HG03108 (cell line): ENCODE data around the gene BRIX1.
A peak's percentile ranks its signal among the peaks of the same experiment; 100 is the strongest.

Experiments used
- ATAC-seq: cut with Tn5 transposase; IDR thresholded peaks from one replicate; pipeline ENCODE4 v1.9.1; 2021; ENCODE audit warnings: moderate library complexity; ENCODE audit not compliant: unreplicated experiment

BRIX1 gene

GRCh38 chr5:34915139-34915855 is at the start of gene BRIX1, which contains the start of gene RAD1:
Gene BRIX1, plus strand, starts transcription at chr5:34915711. Its CDS starts 28 bp downstream, at chr5:34915739.
Gene RAD1, minus strand, starts transcription at chr5:34915504. Its CDS starts 612 bp downstream, at chr5:34914892.
- peak; percentile 99 for ATAC-seq

- ATAC-seq = no peak
Observed at GRCh38 chr5:34866989-34867471, 48.5 kb upstream of the BRIX1 start.

GRCh38 chr5:34867660-34868059 is 47.9 kb upstream of the BRIX1 start:
- ATAC-seq = no peak

- ATAC-seq = no peak
Observed at GRCh38 chr5:34868791-34869190, 46.7 kb upstream of the BRIX1 start.

GRCh38 chr5:34869256-34869655 is 46.3 kb upstream of the BRIX1 start:
- ATAC-seq = no peak

GRCh38 chr5:34870382-34870781 is 45.1 kb upstream of the BRIX1 start:
- no peak for ATAC-seq

- ATAC-seq = no peak
Observed at GRCh38 chr5:34876275-34876674, 39.2 kb upstream of the BRIX1 start.

GRCh38 chr5:34881246-34881645 is 34.3 kb upstream of the BRIX1 start:
- no peak for ATAC-seq

- no peak for ATAC-seq
Observed at GRCh38 chr5:34886392-34887119, 29.0 kb upstream of the BRIX1 start.

- no peak for ATAC-seq
Observed at GRCh38 chr5:34889394-34889793, 26.1 kb upstream of the BRIX1 start.

- no peak for ATAC-seq
Observed at GRCh38 chr5:34891981-34892380, 23.5 kb upstream of the BRIX1 start.

- ATAC-seq = no peak
Observed at GRCh38 chr5:34892414-34892813, 23.1 kb upstream of the BRIX1 start.

- ATAC-seq = no peak
Observed at GRCh38 chr5:34894716-34895115, 20.8 kb upstream of the BRIX1 start.

GRCh38 chr5:34895641-34896419 is 19.7 kb upstream of the BRIX1 start:
- ATAC-seq = no peak

GRCh38 chr5:34897646-34898045 is 17.9 kb upstream of the BRIX1 start:
- ATAC-seq = no peak

GRCh38 chr5:34898258-34898895 is 17.1 kb upstream of the BRIX1 start:
- peak; percentile 77 for ATAC-seq

- ATAC-seq = no peak
Observed at GRCh38 chr5:34899066-34899465, 16.4 kb upstream of the BRIX1 start.

- ATAC-seq = no peak
Observed at GRCh38 chr5:34900652-34901051, 14.9 kb upstream of the BRIX1 start.

- no peak for ATAC-seq
Observed at GRCh38 chr5:34903260-34903659, 12.3 kb upstream of the BRIX1 start.

- no peak for ATAC-seq
Observed at GRCh38 chr5:34905564-34905963, 9.9 kb upstream of the BRIX1 start.

- ATAC-seq = no peak
Observed at GRCh38 chr5:34913072-34913471, 2.4 kb upstream of the BRIX1 start.
